ENCODE measurements around the gene TMEM217.

- peak; percentile 83 to 99 (median 97) for TF ChIP-seq CTCF (IDR thresholded peaks at IDR 0.05)
- TF ChIP-seq POLR2A (IDR thresholded peaks at IDR 0.05) = peak in 1 of 2 donors; percentile 48
Measured at GRCh38 chr6:37171970-37172812, 85.8 kb downstream of the TMEM217 start.
